Nephron (organoid): ENCODE measurements around the gene TNF.
"Not testable (repeated sequence)": the region's sequence is repeated elsewhere in the genome, so short reads cannot be mapped to it uniquely, and the experiment has no call there.

Experiments
- H3K27ac Mint-ChIP-seq, 3 experiments: 2 replicates each; pipeline ENCODE4 v1.8.0; 2020; ENCODE audit warnings: mixed read lengths in 3 of 3, mild to moderate bottlenecking in 2 of 3, moderate library complexity in 1 of 3
- H3K27me3 Mint-ChIP-seq: 2 replicates; pipeline ENCODE4 v1.8.0; 2021; ENCODE audit warnings: low read depth, mild to moderate bottlenecking, moderate library complexity, mixed read lengths
- H3K36me3 Mint-ChIP-seq: 2 replicates; pipeline ENCODE4 v1.8.0; 2020; ENCODE audit warnings: low read depth, mixed read lengths
- H3K4me1 Mint-ChIP-seq: 2 replicates; pipeline ENCODE4 v1.8.0; 2020; ENCODE audit warnings: mixed read lengths
- H3K4me3 Mint-ChIP-seq, 3 experiments: 2 replicates each; pipeline ENCODE4 v1.8.0; 2020; ENCODE audit warnings: mild to moderate bottlenecking in 3 of 3, mixed read lengths in 3 of 3, moderate library complexity in 2 of 3
- H3K9me3 Mint-ChIP-seq: 2 replicates; pipeline ENCODE4 v1.8.0; 2020; ENCODE audit warnings: mixed read lengths
- CTCF ChIP-seq, 3 experiments: fragments of 200-600 bp; sonication (generic); IDR thresholded peaks; one replicate each; pipeline ENCODE4 v1.5.0; 2021; ENCODE audit warnings: antibody characterized with exemption in 3 of 3; ENCODE audit not compliant: unreplicated experiment in 3 of 3

Gene TNF

GRCh38 chr6:31546339-31546957, 28.9 kb upstream of the TNF start, which contains the start of gene ATP6V1G2:
ATP6V1G2 (minus strand) TSS chr6:31546608; CDS start chr6:31546559, 49 bp downstream.
- H3K9me3 Mint-ChIP-seq, result no peaks in the 10 kb centered on the region
- peak; percentile 92 to 98 (median 95) for TF ChIP-seq CTCF (IDR thresholded peaks at IDR 0.05; ENCODE audit: unreplicated experiment in 3 of 3)
- H3K27me3 Mint-ChIP-seq, result no peaks in the 10 kb centered on the region
- peaks cover 34% of the 10 kb centered on the region for H3K4me1 Mint-ChIP-seq
- H3K4me3 Mint-ChIP-seq, result peak within 1 kb of the TSS; percentile 83 to 89 (median 84)
- peak within 1 kb of the TSS; percentile 29 to 89 (median 77) for H3K27ac Mint-ChIP-seq
- peaks cover 23% of the 10 kb centered on the region for H3K36me3 Mint-ChIP-seq

- Mint-ChIP-seq H3K36me3 (peaks cover 24% of the 10 kb centered on the region), H3K9me3 (no peaks in the 10 kb centered on the region), H3K4me1 (peaks cover 34% of the 10 kb centered on the region), H3K27me3 (no peaks in the 10 kb centered on the region), H3K4me3 (peak within 1 kb of the TSS; percentile 83 to 89 (median 84)), H3K27ac (peak within 1 kb of the TSS; percentile 29 to 89 (median 77))
- TF ChIP-seq CTCF (IDR thresholded peaks at IDR 0.05; ENCODE audit: unreplicated experiment in 3 of 3), result peak in 1 of 3 experiments; percentile 22
Measured at GRCh38 chr6:31546958-31547726, 28.2 kb upstream of the TNF start, which contains the start of gene NFKBIL1. NFKBIL1 (plus strand) TSS chr6:31547608; CDS start chr6:31547695, 87 bp downstream.

DNA sequence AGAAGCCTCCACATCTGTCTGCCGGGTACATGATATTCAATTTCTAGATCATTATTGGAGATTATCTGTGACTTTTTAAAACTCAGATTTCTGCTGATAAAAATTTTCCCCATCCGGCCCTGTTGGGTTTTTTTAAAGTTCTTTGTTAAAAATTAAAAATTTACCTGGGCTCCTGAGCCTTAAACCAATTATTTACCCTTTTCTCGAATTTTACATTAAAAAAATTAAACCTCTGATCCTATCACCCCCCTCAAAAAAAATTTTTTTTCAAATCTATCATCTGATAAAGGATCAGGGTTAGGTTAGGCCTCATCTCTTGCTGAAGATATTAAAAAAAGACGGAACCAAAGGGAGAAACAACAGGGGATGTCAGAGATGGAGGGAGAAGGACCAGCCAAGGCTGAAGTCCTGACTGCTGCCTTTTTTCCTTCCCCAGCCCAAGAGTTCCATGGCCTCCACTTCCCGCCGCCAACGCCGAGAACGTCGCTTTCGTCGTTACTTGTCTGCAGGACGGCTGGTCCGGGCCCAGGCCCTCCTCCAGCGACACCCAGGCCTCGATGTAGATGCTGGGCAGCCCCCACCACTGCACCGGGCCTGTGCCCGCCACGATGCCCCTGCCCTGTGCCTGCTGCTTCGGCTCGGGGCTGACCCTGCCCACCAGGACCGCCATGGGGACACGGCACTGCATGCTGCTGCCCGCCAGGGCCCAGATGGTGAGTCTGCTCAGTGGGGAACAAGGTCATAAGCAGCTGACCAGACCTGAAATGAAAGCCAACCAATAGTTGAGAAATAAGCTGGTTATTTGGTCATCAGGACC, 27.4 kb upstream of the TNF start:
- Mint-ChIP-seq H3K4me3 (peak overlapping the region; percentile 83 to 89 (median 84)), H3K4me1 (peaks cover 34% of the 10 kb centered on the region), H3K27me3 (no peaks in the 10 kb centered on the region), H3K36me3 (peaks cover 24% of the 10 kb centered on the region), H3K27ac (peak overlapping the region; percentile 29 to 89 (median 77)), H3K9me3 (no peaks in the 10 kb centered on the region)
- TF ChIP-seq CTCF (IDR thresholded peaks at IDR 0.05; ENCODE audit: unreplicated experiment in 3 of 3), result no peak

DNA sequence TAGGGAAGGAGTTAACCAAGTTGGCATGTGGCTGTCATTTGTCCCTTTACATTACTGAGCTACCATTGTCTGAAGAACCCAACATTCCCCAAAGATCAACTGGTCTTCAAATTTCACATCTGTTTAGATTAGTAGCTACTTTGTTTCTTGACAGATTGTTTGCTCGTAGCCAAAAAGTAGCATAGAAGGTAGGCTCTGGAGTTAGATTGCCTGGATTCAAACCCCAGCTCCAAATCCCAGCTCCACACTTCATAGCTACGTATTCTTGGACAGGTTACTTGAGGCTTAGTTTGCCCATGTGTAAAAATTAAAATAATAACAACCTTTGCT, 26.9 kb upstream of the TNF start:
- H3K9me3 Mint-ChIP-seq, result no peaks in the 10 kb centered on the region
- H3K4me1 Mint-ChIP-seq, result peaks cover 34% of the 10 kb centered on the region
- peaks cover 28% of the 10 kb centered on the region for H3K36me3 Mint-ChIP-seq
- peak overlapping the region; percentile 73 to 89 (median 83) for H3K4me3 Mint-ChIP-seq
- H3K27me3 Mint-ChIP-seq, result no peaks in the 10 kb centered on the region
- peak overlapping the region in 2 of 3 experiments; percentile 40 to 89 for H3K27ac Mint-ChIP-seq
- TF ChIP-seq CTCF (IDR thresholded peaks at IDR 0.05; ENCODE audit: unreplicated experiment in 3 of 3), result no peak

- peaks cover 18% of the 10 kb centered on the region for H3K4me1 Mint-ChIP-seq
- H3K4me3 Mint-ChIP-seq, result peak overlapping the region in 2 of 3 experiments; percentile 27 to 42
- TF ChIP-seq CTCF (IDR thresholded peaks at IDR 0.05; ENCODE audit: unreplicated experiment in 3 of 3), result peak in 2 of 3 experiments; percentile 15 to 22
- peak overlapping the region in 2 of 3 experiments; percentile 57 to 64 for H3K27ac Mint-ChIP-seq
- H3K27me3 Mint-ChIP-seq, H3K9me3 Mint-ChIP-seq: not testable (repeated sequence)
- peaks cover 33% of the 10 kb centered on the region for H3K36me3 Mint-ChIP-seq
Measured at GRCh38 chr6:31551371-31551770, 24.0 kb upstream of the TNF start.
